HG03342 (cell line): Measurements from ENCODE around the gene RSRP1.

ENCODE experiments used
- ATAC-seq: cut with Tn5 transposase; IDR thresholded peaks from one replicate; pipeline ENCODE4 v1.9.1; 2021; ENCODE audit warnings: mild to moderate bottlenecking, moderate library complexity; ENCODE audit not compliant: unreplicated experiment

The RSRP1 gene

GRCh38 chr1:25194572-25195020, 52.7 kb downstream of the RSRP1 start:
- ATAC-seq: no peak

GRCh38 chr1:25194054-25194453, 53.2 kb downstream of the RSRP1 start:
- no peak for ATAC-seq

- no peak for ATAC-seq
Observed at GRCh38 chr1:25193229-25193628, 54.0 kb downstream of the RSRP1 start.
